Activated naive CD8-positive, alpha-beta T cell (primary cell): ENCODE results near the gene RAPGEF4.

Source experiments
- H3K27ac Mint-ChIP-seq: one replicate; pipeline ENCODE4 v1.8.0; 2021; ENCODE audit warnings: mixed read lengths
- H3K27me3 Mint-ChIP-seq: one replicate; pipeline ENCODE4 v1.8.0; 2021; ENCODE audit warnings: mixed read lengths
- H3K36me3 Mint-ChIP-seq: one replicate; pipeline ENCODE4 v1.8.0; 2021; ENCODE audit warnings: mixed read lengths
- H3K4me1 Mint-ChIP-seq: one replicate; pipeline ENCODE4 v1.8.0; 2021; ENCODE audit warnings: low read depth, mixed read lengths
- H3K4me3 Mint-ChIP-seq: one replicate; pipeline ENCODE4 v1.8.0; 2021; ENCODE audit warnings: mild to moderate bottlenecking, mixed read lengths
- H3K9me3 Mint-ChIP-seq: one replicate; pipeline ENCODE4 v1.8.0; 2021; ENCODE audit warnings: low read depth, mixed read lengths

Gene RAPGEF4

GRCh38 chr2:173056705-173057364, 321.2 kb downstream of the RAPGEF4 start:
- Mint-ChIP-seq H3K27ac (no peak overlapping the region), H3K4me3 (no peak overlapping the region), H3K9me3 (no peaks in the 10 kb centered on the region), H3K27me3 (peaks cover 9% of the 10 kb centered on the region), H3K4me1 (no peaks in the 10 kb centered on the region), H3K36me3 (no peaks in the 10 kb centered on the region)

- no peak overlapping the region for H3K4me3 Mint-ChIP-seq
Measured at GRCh38 chr2:173058097-173058496, 322.5 kb downstream of the RAPGEF4 start.

GRCh38 chr2:173058673-173059072, 323.0 kb downstream of the RAPGEF4 start:
- no peaks in the 10 kb centered on the region for H3K9me3 Mint-ChIP-seq
- peaks cover 11% of the 10 kb centered on the region for H3K27me3 Mint-ChIP-seq
- no peak overlapping the region for H3K4me3 Mint-ChIP-seq
- no peak overlapping the region for H3K27ac Mint-ChIP-seq
- H3K4me1 Mint-ChIP-seq = no peaks in the 10 kb centered on the region
- no peaks in the 10 kb centered on the region for H3K36me3 Mint-ChIP-seq

More at GRCh38 chr2:173058097-173058496, 322.5 kb downstream of the RAPGEF4 start:
- Mint-ChIP-seq H3K36me3 (no peaks in the 10 kb centered on the region), H3K9me3 (no peaks in the 10 kb centered on the region), H3K4me1 (no peaks in the 10 kb centered on the region), H3K27ac (no peak overlapping the region), H3K27me3 (peaks cover 11% of the 10 kb centered on the region)

GRCh38 chr2:173059292-173059691, 323.6 kb downstream of the RAPGEF4 start:
- no peak overlapping the region for H3K4me3 Mint-ChIP-seq
- no peaks in the 10 kb centered on the region for H3K36me3 Mint-ChIP-seq
- H3K27me3 Mint-ChIP-seq = peaks cover 12% of the 10 kb centered on the region
- H3K27ac Mint-ChIP-seq = no peak overlapping the region
- H3K4me1 Mint-ChIP-seq = no peaks in the 10 kb centered on the region
- no peaks in the 10 kb centered on the region for H3K9me3 Mint-ChIP-seq

GRCh38 chr2:173059971-173060461, 324.4 kb downstream of the RAPGEF4 start:
- Mint-ChIP-seq H3K4me3 (no peak overlapping the region), H3K36me3 (no peaks in the 10 kb centered on the region), H3K9me3 (no peaks in the 10 kb centered on the region), H3K4me1 (no peaks in the 10 kb centered on the region), H3K27ac (no peak overlapping the region), H3K27me3 (peaks cover 10% of the 10 kb centered on the region)

- Mint-ChIP-seq H3K36me3 (no peaks in the 10 kb centered on the region), H3K4me3 (no peak overlapping the region), H3K27me3 (peaks cover 12% of the 10 kb centered on the region), H3K27ac (no peak overlapping the region), H3K9me3 (no peaks in the 10 kb centered on the region), H3K4me1 (no peaks in the 10 kb centered on the region)
Measured at GRCh38 chr2:173062801-173063200, 327.2 kb downstream of the RAPGEF4 start.

GRCh38 chr2:173064151-173064805, 328.6 kb downstream of the RAPGEF4 start:
- Mint-ChIP-seq H3K4me1 (no peaks in the 10 kb centered on the region), H3K27ac (no peak overlapping the region), H3K4me3 (no peak overlapping the region), H3K9me3 (no peaks in the 10 kb centered on the region), H3K36me3 (no peaks in the 10 kb centered on the region), H3K27me3 (peaks cover 18% of the 10 kb centered on the region)

GRCh38 chr2:173066887-173067676, 331.4 kb downstream of the RAPGEF4 start:
- H3K27me3 Mint-ChIP-seq = peaks cover 25% of the 10 kb centered on the region
- no peak overlapping the region for H3K27ac Mint-ChIP-seq
- H3K9me3 Mint-ChIP-seq = no peaks in the 10 kb centered on the region
- no peak overlapping the region for H3K4me3 Mint-ChIP-seq
- H3K4me1 Mint-ChIP-seq = no peaks in the 10 kb centered on the region
- H3K36me3 Mint-ChIP-seq = no peaks in the 10 kb centered on the region

- H3K27ac Mint-ChIP-seq = peak overlapping the region; percentile 47
- H3K9me3 Mint-ChIP-seq = no peaks in the 10 kb centered on the region
- no peaks in the 10 kb centered on the region for H3K36me3 Mint-ChIP-seq
- peaks cover 8% of the 10 kb centered on the region for H3K4me1 Mint-ChIP-seq
- peaks cover 30% of the 10 kb centered on the region for H3K27me3 Mint-ChIP-seq
- H3K4me3 Mint-ChIP-seq = peak overlapping the region; percentile 79
Measured at GRCh38 chr2:173075056-173075780, 339.6 kb downstream of the RAPGEF4 start.

GRCh38 chr2:173075781-173076580, 340.3 kb downstream of the RAPGEF4 start, which contains the start of gene MAP3K20:
TSS of gene MAP3K20 (plus strand) at chr2:173075846. CDS start at chr2:173091032, 15,186 bp downstream.
- Mint-ChIP-seq H3K4me3 (peak within 1 kb of the TSS; percentile 84), H3K27ac (peak within 1 kb of the TSS; percentile 47), H3K9me3 (no peaks in the 10 kb centered on the region), H3K27me3 (peaks cover 29% of the 10 kb centered on the region), H3K36me3 (no peaks in the 10 kb centered on the region), H3K4me1 (peaks cover 8% of the 10 kb centered on the region)

GRCh38 chr2:173076581-173077345, 341.1 kb downstream of the RAPGEF4 start:
- Mint-ChIP-seq H3K36me3 (no peaks in the 10 kb centered on the region), H3K4me1 (peaks cover 8% of the 10 kb centered on the region), H3K9me3 (no peaks in the 10 kb centered on the region), H3K27me3 (peaks cover 30% of the 10 kb centered on the region), H3K27ac (no peak overlapping the region), H3K4me3 (peak overlapping the region; percentile 84)

GRCh38 chr2:173077506-173078177, 342.0 kb downstream of the RAPGEF4 start:
- H3K27ac Mint-ChIP-seq = no peak overlapping the region
- no peaks in the 10 kb centered on the region for H3K9me3 Mint-ChIP-seq
- H3K27me3 Mint-ChIP-seq = peaks cover 29% of the 10 kb centered on the region
- H3K4me1 Mint-ChIP-seq = peaks cover 8% of the 10 kb centered on the region
- H3K36me3 Mint-ChIP-seq = no peaks in the 10 kb centered on the region
- H3K4me3 Mint-ChIP-seq = no peak overlapping the region

GRCh38 chr2:173079141-173079540, 343.5 kb downstream of the RAPGEF4 start:
- Mint-ChIP-seq H3K27me3 (peaks cover 29% of the 10 kb centered on the region), H3K27ac (no peak overlapping the region), H3K4me3 (no peak overlapping the region), H3K36me3 (no peaks in the 10 kb centered on the region), H3K4me1 (peaks cover 8% of the 10 kb centered on the region), H3K9me3 (no peaks in the 10 kb centered on the region)
